H9 (cell line): ENCODE results near the gene SDHAF3. TPM values are rescaled to one million over a fixed set of nuclear protein-coding genes. Genes with fewer than 3 reads are reported as not detected.

Source experiments
- DNase-seq: peaks from one replicate; pipeline ENCODE4 v3.0.0-alpha.2; 2017
- H2AFZ ChIP-seq: one replicate; pipeline ENCODE4 v1.6.1; 2013; ENCODE audit warnings: mild to moderate bottlenecking, low read length, control low read depth, moderate library complexity
- H2AK5ac ChIP-seq: 2 replicates; pipeline ENCODE4 v1.6.1; 2013; ENCODE audit warnings: low read length, control low read depth, mixed read lengths; ENCODE audit not compliant: insufficient read length
- H2BK120ac ChIP-seq: one replicate; pipeline ENCODE4 v1.6.1; 2013; ENCODE audit warnings: low read depth, mild to moderate bottlenecking, low read length, control low read depth, inconsistent platforms; ENCODE audit not compliant: poor library complexity, severe bottlenecking
- H2BK12ac ChIP-seq: 2 replicates; pipeline ENCODE4 v1.6.1; 2013; ENCODE audit warnings: low read length, control low read depth, mixed read lengths, low read depth; ENCODE audit not compliant: insufficient read length
- H2BK15ac ChIP-seq: 2 replicates; pipeline ENCODE4 v1.6.1; 2013; ENCODE audit warnings: low read depth, low read length, control low read depth
- H2BK20ac ChIP-seq: one replicate; pipeline ENCODE4 v1.6.1; 2013; ENCODE audit warnings: low read depth, mild to moderate bottlenecking, low read length, control low read depth, inconsistent platforms; ENCODE audit not compliant: poor library complexity, severe bottlenecking
- H2BK5ac ChIP-seq: 2 replicates; pipeline ENCODE4 v1.6.1; 2013; ENCODE audit warnings: low read length, control low read depth, mixed read lengths; ENCODE audit not compliant: insufficient read length
- H3K14ac ChIP-seq: 2 replicates; pipeline ENCODE4 v1.6.1; 2013; ENCODE audit warnings: low read length, control low read depth; ENCODE audit not compliant: insufficient read depth
- H3K18ac ChIP-seq: 2 replicates; pipeline ENCODE4 v1.6.1; 2013; ENCODE audit warnings: low read depth, mild to moderate bottlenecking, mixed read lengths, low read length, control low read depth; ENCODE audit not compliant: insufficient read length
- H3K23ac ChIP-seq: 2 replicates; pipeline ENCODE4 v1.6.1; 2013; ENCODE audit warnings: low read length, control low read depth, mixed read lengths, low read depth; ENCODE audit not compliant: insufficient read length
- H3K23me2 ChIP-seq: 2 replicates; pipeline ENCODE4 v1.6.1; 2013; ENCODE audit warnings: low read depth, mild to moderate bottlenecking, mixed read lengths, low read length, control low read depth; ENCODE audit not compliant: insufficient read length, poor library complexity, severe bottlenecking
- H3K27ac ChIP-seq: 2 replicates; pipeline ENCODE4 v1.5.1; 2013; ENCODE audit warnings: low read length, control low read depth, mixed read lengths, low read depth; ENCODE audit not compliant: insufficient read length
- H3K27me3 ChIP-seq: 2 replicates; pipeline ENCODE4 v1.6.1; 2013; ENCODE audit warnings: low read length, control low read depth, inconsistent platforms; ENCODE audit not compliant: insufficient read depth
- H3K4ac ChIP-seq: 2 replicates; pipeline ENCODE4 v1.6.1; 2013; ENCODE audit warnings: low read depth, mild to moderate bottlenecking, control low read depth, inconsistent platforms, low read length, moderate library complexity
- H3K4me1 ChIP-seq: 2 replicates; pipeline ENCODE4 v1.6.1; 2013; ENCODE audit warnings: low read length, control low read depth, inconsistent platforms; ENCODE audit not compliant: insufficient read depth
- H3K4me2 ChIP-seq: 2 replicates; pipeline ENCODE4 v1.6.1; 2013; ENCODE audit warnings: low read length, control low read depth, mixed read lengths; ENCODE audit not compliant: insufficient read length, insufficient read depth
- H3K56ac ChIP-seq: 2 replicates; pipeline ENCODE4 v1.6.1; 2013; ENCODE audit warnings: low read depth, mild to moderate bottlenecking, mixed read lengths, low read length, control low read depth; ENCODE audit not compliant: insufficient read length
- H3K79me1 ChIP-seq: 2 replicates; pipeline ENCODE4 v1.6.1; 2013; ENCODE audit warnings: low read depth, mild to moderate bottlenecking, moderate library complexity, low read length, control low read depth, inconsistent platforms; ENCODE audit not compliant: insufficient read depth, poor library complexity, severe bottlenecking
- H3K79me2 ChIP-seq: 2 replicates; pipeline ENCODE4 v1.6.1; 2013; ENCODE audit warnings: low read length, control low read depth, inconsistent platforms; ENCODE audit not compliant: insufficient read depth
- H3K9ac ChIP-seq: 2 replicates; pipeline ENCODE4 v1.6.1; 2013; ENCODE audit warnings: low read length, control low read depth, mixed read lengths; ENCODE audit not compliant: insufficient read length; ENCODE audit errors: extremely low read depth
- H3K9me3 ChIP-seq: one replicate; pipeline ENCODE4 v1.6.1; 2013; ENCODE audit warnings: low read depth, low read length, inconsistent platforms; ENCODE audit not compliant: control insufficient read depth
- H3T11ph ChIP-seq: one replicate; pipeline ENCODE4 v1.6.1; 2013; ENCODE audit warnings: mild to moderate bottlenecking, low read length, control low read depth, inconsistent platforms
- H4K20me1 ChIP-seq: one replicate; pipeline ENCODE4 v1.6.1; 2013; ENCODE audit not compliant: control insufficient read depth, insufficient read length, insufficient read depth
- H4K5ac ChIP-seq: 2 replicates; pipeline ENCODE4 v1.6.1; 2013; ENCODE audit warnings: low read depth, mild to moderate bottlenecking, mixed read lengths, low read length, control low read depth; ENCODE audit not compliant: insufficient read length
- H4K8ac ChIP-seq: replicated peaks from 2 replicates; pipeline ENCODE4 v1.6.1; 2013; ENCODE audit warnings: low read length, control low read depth, mixed read lengths, low read depth; ENCODE audit not compliant: insufficient read length
- H4K91ac ChIP-seq: 2 replicates; pipeline ENCODE4 v1.6.1; 2013; ENCODE audit warnings: low read depth, mild to moderate bottlenecking, moderate library complexity, mixed read lengths, low read length, control low read depth; ENCODE audit not compliant: insufficient read length
- H3K27ac Mint-ChIP-seq, 3 experiments: 2 replicates in 2 of 3; 3 replicates in 1 of 3; pipeline ENCODE4 v1.8.0; 2020 to 2021; ENCODE audit warnings: mixed read lengths in 3 of 3, mild to moderate bottlenecking in 1 of 3, moderate library complexity in 1 of 3
- H3K27me3 Mint-ChIP-seq: 2 replicates; pipeline ENCODE4 v1.8.0; 2021; ENCODE audit warnings: low read depth, mild to moderate bottlenecking, moderate library complexity, mixed read lengths
- H3K36me3 Mint-ChIP-seq, 3 experiments: 2 replicates in 2 of 3; 3 replicates in 1 of 3; pipeline ENCODE4 v1.8.0; 2020 to 2021; ENCODE audit warnings: low read depth in 3 of 3, mixed read lengths in 3 of 3; ENCODE audit not compliant: insufficient read depth in 1 of 3
- H3K4me1 Mint-ChIP-seq, 2 experiments: 2 replicates each; pipeline ENCODE4 v1.8.0; 2020; ENCODE audit warnings: mixed read lengths in 2 of 2
- H3K4me3 Mint-ChIP-seq, 2 experiments: 2 replicates in 1 of 2; 3 replicates in 1 of 2; pipeline ENCODE4 v1.8.0; 2020 to 2021; ENCODE audit warnings: mild to moderate bottlenecking in 2 of 2, mixed read lengths in 2 of 2, moderate library complexity in 1 of 2
- H3K9me3 Mint-ChIP-seq, 2 experiments: 2 replicates in 1 of 2; 3 replicates in 1 of 2; pipeline ENCODE4 v1.8.0; 2020; ENCODE audit warnings: mild to moderate bottlenecking in 2 of 2, mixed read lengths in 2 of 2, moderate library complexity in 1 of 2
- CTCF ChIP-seq: fragments of 200-600 bp; sonication (generic); conservative IDR thresholded peaks from 3 replicates; pipeline ENCODE4 v1.8.0; 2021; ENCODE audit warnings: antibody characterized with exemption, mild to moderate bottlenecking
- WGBS: extraction: QIAGEN DNeasy Blood & Tissue Kit; methylation state at CpG from one replicate; pipeline ENCODE4 v1.1.7; 2013; ENCODE audit warnings: missing lambda C conversion rate, low lambda C conversion rate, mixed read lengths; ENCODE audit not compliant: insufficient read length; ENCODE audit errors: extremely low coverage; 5-methylcytosine and 5-hydroxymethylcytosine counted together
- total RNA-seq: library from RNA; stranded (reverse); gene quantifications from 2 replicates; pipeline ENCODE4 v1.2.1, GENCODE V29; 2021

Gene SDHAF3
- total RNA-seq, 1 experiment from 2014 or later = 14.1 TPM

GRCh38 chr7:97126483-97127171 lies 9.1 kb downstream of the SDHAF3 start:
- Histone ChIP-seq H2AK5ac (no peak overlapping the region), H4K20me1 (no peaks in the 10 kb centered on the region), H2BK120ac (no peak overlapping the region), H3K4ac (no peak overlapping the region), H3K18ac (peak overlapping the region; percentile 40), H3K9me3 (no peaks in the 10 kb centered on the region), H3K79me2 (peaks cover 10% of the 10 kb centered on the region; the same call in 1 of the 2 replicates), H3K9ac (no peak overlapping the region), H3K14ac (no peak overlapping the region), H2BK12ac (no peak overlapping the region), H4K5ac (no peak overlapping the region), H3T11ph (no peak overlapping the region), H2BK20ac (no peak overlapping the region), H2BK5ac (no peak overlapping the region), H2BK15ac (no peak overlapping the region), H3K23ac (no peak overlapping the region), H4K8ac (no peak overlapping the region), H3K4me2 (peak overlapping the region; percentile 24), H3K79me1 (peaks cover 7% of the 10 kb centered on the region), H3K56ac (no peak overlapping the region), H3K23me2 (no peaks in the 10 kb centered on the region), H3K4me1 (no peaks in the 10 kb centered on the region), H4K91ac (peak overlapping the region; percentile 68), H2AFZ (no peak overlapping the region), H3K27me3 (no peaks in the 10 kb centered on the region), H3K27ac (no peak overlapping the region)
- Mint-ChIP-seq H3K27ac (peak overlapping the region in 1 of 3 experiments; percentile 80; a peak in 1 of 7 replicates), H3K4me1 (peaks cover 8 to 16% of the 10 kb centered on the region in 2 experiments), H3K9me3 (peaks cover 10 to 16% of the 10 kb centered on the region in 2 experiments), H3K4me3 (no peak overlapping the region; a peak in 2 of 5 replicates), H3K27me3 (no peaks in the 10 kb centered on the region), H3K36me3 (peaks cover 17 to 22% (median 18%) of the 10 kb centered on the region in 3 experiments)
- no peak for TF ChIP-seq CTCF
- DNase-seq = peak; percentile 71
- no CpG with 5 or more reads among the region's 15 CpGs for whole genome bisulfite sequencing
